Measurements from ENCODE around the gene WDPCP. TPM values are rescaled to one million over a fixed set of nuclear protein-coding genes. Genes with fewer than 3 reads are reported as not detected.

The WDPCP gene
- total RNA-seq, 1 donor from 2014 or later = 5.3 TPM

DNA sequence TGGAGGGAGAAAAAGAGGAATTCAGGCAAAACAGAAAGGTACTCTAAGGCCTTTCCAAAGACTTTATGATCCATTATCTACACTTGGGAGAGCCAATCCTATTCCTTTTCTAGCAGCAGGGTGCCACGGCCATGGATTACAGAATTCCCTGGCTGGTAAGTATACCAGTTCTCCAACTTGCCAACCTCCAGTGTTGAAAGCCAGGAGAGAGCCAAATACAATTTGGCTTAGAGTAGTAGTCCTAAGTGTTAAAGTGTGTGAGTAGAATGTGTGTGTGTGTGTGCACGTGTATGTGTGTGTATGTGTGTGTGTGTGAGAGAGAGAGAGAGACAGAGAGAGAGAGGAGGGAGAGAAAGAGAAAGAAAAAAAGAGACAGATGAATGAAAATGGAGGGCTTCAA is 43.3 kb downstream of the WDPCP start:
- intact Hi-C loops (cut with micrococcal nuclease) = no loop called here

DNA sequence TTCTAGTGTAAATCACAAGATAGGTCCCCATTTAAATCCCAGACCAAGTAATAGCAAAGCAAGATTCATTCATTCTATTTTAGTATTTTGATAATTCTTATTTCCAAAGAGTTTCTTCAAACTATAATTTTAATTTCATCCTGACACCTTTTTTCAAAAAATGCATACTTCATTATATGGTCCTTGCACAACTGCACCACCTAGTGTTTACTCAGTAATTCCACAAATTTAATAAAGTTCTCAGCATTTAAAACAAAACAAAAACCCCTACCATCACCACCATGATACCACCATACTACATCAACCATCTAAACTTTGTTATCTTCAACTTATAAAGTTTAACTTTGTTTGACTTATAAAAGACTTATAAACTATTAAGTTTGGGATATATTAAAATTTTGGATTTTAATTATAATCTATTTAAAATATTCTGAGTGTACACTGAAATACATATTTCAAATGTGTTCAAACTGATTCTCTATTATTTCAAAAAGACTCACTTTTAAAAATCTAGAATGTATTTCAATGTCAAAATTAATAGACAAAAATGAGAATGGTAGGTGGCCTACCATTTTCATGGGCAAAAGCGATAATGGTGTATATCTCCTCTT is 44.2 kb downstream of the WDPCP start:
- intact Hi-C loops (cut with micrococcal nuclease) = no loop called here

DNA sequence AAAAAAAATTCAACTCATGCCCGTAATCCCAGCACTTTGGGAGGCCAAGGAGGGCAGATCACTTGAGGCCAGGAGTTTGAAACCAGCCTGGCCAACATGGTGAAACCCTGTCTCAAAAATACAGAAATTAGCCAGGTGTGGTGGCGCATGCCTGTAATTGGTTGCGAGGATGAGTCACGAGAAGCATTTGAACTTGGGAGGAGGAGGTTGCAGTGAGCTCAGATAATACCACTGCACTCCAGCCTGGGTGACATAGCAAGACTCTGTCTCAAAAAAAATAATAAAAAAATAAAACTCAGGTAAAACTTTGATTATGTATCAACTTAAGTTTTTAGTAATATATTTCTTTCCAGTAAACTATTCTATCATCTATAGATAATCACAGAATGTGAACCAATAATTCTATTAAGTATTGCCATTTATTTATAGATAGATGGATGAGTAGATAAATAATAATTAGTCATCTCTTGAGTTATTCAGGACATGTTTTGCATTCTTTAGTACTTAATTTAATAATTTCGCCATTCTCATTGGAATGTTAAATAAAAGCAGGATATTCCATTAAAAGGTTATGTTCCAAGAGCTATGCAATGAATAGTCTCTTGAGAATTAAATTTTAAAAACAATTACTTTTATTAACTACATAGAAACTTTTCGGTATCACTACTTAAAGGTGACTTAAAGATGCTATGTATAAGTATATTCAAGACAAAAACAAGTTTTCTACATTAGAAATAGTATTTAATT is 48.7 kb downstream of the WDPCP start:
- intact Hi-C loops (cut with micrococcal nuclease) = no loop called here

DNA sequence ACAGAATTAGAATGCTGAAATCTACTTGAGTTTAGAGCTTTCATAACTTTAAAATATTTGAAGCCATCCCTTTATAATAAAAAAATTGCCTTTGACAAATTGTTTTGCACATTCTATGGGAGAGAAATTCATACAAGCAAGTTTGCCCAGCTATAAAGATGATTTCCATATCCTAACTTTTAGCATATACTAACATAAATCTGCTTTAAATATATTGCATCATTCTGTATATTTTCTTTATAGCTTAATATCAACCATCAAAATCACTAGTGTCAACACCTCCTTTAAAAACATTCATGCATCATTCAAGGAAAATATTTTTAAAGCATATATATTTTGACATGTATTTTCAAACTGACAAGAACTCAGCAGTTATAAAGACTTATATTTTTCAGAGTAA is 49.9 kb downstream of the WDPCP start:
- intact Hi-C loops (cut with micrococcal nuclease) = no loop called here

DNA sequence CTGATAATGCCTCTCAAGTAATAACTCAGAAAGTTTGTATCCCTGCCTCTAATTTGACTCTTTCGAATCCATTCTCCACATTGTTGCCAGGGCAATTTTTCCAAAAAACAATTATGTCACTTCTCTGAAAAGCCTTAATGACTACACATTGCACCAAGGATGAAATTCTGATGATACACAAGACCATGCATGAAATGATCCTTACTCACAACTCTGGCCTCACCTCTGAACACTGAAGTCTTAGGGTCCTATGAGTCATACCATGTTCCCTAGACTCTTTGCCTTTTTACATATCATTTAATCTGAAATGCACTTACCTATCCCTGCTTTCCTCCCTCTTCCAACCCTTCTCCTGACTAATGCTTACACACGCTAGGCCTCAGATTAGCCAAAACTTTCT is 51.0 kb downstream of the WDPCP start:
- intact Hi-C loops (cut with micrococcal nuclease) = no loop called here

DNA sequence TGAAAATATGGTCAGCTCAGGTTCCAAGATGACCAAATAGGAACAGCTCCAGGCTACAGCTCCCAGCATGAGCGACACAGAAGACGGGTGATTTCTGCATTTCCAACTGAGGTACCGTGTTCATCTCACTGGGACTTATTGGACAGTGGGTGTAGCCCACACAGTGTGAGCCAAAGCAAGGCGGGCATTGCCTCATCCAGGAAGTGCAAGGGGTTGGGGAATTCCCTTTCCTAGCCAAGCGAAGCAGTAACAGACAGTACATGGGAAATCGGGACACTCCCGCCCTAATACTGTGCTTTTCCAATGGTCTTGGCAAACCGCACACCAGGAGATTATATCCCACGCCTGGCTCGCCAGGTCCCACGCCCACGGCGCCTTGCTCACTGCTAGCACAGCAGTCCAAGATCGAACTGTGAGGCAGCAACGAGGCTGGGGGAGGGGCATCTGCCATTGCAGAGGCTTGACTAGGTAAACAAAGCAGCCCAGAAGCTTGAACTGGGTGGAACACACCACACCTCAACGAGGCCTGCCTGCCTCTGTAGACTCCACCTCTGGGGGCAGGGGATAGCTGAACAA is 57.5 kb downstream of the WDPCP start:
- intact Hi-C loops (cut with micrococcal nuclease) = no loop called here

DNA sequence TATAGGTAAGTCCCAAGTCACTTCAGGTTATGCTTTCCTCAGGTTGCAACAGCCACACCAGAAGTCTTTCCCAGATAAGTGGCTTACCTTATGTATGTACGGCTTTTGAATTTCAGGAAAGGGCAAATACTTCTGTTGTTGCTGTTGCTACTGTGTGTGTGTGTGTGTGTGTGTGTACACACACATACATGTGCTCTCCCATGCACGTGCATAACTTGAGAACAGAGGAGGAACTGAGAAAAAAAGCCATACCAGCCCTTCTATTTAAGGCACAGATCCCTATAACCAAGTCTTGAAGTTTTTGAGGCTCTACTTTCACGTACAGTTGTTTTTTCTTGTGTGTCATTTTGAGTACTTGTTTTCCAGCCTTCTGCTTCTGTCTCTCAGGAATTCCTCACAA is 62.4 kb downstream of the WDPCP start:
- intact Hi-C loops (cut with micrococcal nuclease) = no loop called here

DNA sequence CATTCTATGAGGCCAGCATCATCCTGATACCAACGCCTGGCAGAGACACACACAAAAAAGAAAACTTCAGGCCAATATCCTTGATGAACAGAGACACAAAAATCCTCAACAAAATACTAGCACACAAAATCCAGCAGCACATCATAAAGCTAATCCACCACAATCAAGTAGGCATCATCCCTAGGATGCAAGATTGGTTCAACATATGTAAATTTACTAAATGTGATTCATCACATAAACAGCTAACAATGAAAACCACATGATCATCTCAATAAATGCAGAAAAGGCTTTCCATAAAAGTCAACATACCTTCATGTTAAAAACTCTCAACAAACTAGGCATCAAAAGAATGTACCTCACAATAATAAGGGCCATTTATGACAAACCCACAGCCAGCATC is 65.3 kb downstream of the WDPCP start:
- intact Hi-C loops (cut with micrococcal nuclease) = no loop called here

DNA sequence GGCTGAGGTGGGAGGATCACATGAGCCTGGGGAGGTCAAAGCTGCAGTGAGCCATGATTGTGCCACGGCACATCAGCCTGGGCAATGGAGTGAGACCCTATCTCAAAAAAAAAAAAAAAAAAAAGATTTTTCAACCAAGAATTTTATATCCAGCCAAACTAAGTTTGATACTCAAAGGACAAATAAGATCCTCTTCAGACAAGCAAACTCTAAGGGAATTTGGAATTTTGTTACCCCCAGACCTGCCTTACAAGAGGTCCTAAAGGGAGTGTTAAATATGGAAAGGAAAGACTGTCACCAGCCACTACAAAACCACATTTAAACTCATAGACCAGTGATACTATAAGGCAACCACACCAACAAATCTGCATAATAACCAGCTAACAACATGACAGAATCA is 67.5 kb downstream of the WDPCP start:
- intact Hi-C loops (cut with micrococcal nuclease) = no loop called here

DNA sequence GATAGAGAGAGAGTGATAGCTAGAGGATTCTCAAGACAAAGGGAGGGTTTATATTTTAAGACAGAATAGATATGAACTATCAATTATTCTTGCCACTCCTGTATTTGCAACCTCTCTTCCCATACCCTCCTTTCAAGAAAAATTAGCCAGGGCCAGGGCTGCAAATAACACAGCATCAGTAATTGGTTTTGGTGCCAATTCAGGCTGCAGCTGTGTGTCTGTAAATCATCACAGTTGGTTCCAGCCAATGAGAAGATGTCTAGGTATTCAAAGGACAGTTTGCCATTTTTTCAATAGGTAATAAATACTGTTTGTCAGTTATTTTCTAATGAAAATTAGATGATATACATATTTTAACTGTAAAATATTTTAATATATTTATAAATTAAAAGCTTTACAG is 73.5 kb downstream of the WDPCP start:
- intact Hi-C loops (cut with micrococcal nuclease) = no loop called here

DNA sequence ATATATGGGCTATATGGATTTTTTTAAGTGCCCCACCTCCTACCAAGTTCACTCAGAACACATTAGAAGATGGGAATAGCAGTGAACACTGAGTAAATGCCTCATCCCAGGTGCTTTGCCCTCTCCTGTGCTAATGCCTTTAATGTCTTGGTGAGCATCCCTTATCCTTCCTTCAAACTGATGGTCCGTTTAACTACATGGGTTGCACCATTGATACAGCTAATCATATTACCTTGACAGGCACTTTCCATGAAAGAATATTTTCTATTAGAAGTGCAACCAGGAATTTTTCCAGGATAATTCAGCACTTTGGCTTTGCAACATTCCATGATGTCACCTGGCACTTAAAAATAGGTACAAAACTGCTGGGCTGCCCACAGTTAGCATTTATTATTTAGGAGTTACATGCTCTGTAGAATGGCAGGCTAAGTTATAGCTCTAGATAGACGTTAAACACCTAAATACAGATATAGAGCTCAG is 74.0 kb downstream of the WDPCP start:
- intact Hi-C loops (cut with micrococcal nuclease) = no loop called here

DNA sequence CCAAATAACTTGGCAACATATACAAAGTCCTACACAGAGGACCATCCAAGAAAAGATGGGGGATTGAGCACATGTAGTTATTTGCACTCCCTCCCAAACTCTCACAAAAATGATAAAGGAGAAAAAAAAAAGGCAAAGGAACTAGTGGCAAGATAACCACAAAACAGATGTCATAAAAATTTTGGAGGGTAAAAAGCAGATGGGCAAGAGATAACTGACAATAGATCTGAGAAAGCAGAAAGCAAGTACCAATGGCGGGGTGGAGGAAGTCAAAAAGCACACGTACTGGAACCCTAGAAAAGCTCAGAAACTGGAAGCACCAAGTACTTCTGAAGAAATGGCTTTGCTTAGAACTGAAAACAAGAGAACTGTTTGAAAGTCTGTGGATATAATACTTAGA is 82.0 kb downstream of the WDPCP start:
- intact Hi-C loops (cut with micrococcal nuclease) = no loop called here

DNA sequence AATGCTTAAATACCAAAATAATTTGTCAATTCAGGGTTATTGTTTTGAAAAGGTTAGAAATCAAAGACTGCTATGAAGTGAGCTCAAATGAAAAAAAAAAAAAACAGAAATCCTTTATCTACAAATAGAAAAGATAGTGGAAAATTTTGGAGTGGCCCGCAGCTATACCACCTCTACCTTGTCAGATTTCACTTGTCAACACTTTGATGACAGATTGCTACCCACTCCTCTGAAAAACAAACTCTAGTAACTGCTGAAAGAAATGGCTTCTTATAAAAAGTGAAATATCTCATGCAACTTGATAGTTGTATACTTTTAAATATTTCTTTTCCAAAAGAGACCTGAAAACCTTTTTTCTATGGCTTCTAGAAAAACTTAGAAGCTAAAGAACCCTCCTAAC is 84.5 kb downstream of the WDPCP start:
- intact Hi-C loops (cut with micrococcal nuclease) = no loop called here

DNA sequence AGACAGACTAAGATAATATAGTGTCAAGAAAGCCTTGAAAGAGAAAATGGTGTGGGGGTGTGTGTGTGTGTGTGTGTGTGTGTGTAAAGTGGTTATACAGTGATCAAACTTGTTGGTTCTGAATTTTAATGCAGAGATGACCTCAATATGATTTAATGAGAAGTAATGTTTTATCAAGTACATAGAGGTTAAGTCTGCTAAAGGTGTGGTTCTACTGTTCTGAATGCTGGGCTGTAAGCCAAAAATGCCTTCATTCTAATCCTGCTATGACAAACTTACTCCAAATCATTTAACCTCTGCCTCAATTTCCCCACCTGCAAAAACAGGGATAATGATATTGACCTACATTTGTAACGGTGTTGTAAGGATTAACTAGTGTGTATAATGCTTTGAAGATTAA is 87.9 kb downstream of the WDPCP start:
- intact Hi-C loops (cut with micrococcal nuclease) = no loop called here

DNA sequence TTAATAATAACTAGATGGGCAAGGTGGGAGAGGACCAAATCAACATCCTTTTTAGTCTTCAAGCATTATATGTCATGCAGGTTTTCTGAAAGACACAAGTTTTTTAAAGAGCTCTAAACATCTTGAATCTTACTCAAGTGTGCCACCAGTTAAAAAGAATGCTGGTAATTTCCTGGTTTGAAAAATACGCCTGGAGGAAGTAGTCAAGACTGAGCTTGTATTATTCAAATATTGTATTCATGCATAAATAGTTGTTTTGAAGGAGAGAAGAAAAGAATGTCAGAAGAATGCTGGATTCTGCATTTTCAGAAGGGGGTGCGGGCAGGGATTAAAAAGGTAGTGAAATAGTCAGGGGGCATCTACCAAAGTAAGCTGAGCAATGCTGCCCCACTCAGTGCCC is 90.7 kb downstream of the WDPCP start:
- intact Hi-C loops (cut with micrococcal nuclease) = no loop called here

DNA sequence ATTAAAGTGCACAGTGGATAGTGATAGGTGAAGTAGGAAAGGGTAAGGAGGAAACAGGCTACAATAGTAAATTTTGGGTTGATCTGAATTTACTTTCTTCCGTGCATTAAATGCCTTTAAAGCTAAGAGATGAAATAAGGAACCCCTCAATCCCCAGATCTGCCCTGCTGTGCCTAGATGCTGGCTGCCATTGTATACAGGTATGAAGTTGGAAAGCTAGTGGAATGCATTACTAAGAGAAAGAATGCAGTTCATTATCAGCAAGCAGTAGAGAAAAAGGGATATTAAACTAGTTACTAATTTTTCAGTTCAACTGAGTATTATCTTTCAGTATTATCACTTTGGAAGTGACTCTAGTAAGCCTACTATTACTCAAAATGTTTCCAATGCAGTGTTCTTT is 93.3 kb downstream of the WDPCP start:
- intact Hi-C loops (cut with micrococcal nuclease) = no loop called here

DNA sequence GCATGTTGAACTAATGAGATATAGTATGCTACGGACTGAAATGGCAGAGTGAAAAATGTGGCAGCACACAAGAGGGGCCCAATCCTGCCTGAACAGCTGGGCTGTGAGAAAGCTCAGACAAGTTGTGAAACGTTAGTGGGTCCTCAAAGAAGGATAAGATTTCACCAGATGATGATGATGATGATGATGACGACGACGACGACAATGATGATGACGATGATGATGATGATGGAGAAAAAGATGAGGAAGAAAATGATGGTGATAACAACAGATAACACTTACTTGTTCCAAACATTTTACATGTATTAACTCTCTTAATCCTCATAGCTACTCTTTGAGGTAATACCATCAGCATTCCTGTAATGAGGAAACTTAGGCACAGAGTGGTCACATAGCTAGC is 94.2 kb downstream of the WDPCP start:
- intact Hi-C loops (cut with micrococcal nuclease) = no loop called here

DNA sequence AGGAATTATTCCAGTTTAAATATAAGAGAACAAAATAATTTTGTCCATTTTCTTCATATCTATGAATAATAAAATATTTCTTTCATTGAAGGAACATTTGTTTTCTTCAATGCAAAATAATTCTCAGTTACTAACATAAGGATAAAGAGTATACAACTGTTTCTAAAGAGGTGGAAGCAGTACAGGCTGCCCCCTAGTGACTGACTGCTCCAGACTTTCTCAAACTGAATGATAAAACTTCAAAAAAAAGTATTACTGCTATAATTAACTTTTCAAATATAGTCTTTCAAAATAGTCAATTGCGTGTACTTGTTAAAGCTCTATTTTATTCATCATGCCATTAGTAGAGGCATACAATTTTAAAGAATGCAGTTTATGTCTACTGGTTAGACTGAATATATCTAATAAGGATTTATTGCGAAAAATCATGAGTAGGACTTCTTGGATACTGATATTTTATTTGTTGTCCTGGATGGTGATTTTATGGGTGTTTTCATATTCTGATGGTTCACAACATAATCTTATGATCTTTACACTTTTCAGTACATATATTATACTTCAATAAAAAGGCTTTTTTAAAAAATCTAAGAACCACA is 100.1 kb downstream of the WDPCP start:
- intact Hi-C loops (cut with micrococcal nuclease) = no loop called here

DNA sequence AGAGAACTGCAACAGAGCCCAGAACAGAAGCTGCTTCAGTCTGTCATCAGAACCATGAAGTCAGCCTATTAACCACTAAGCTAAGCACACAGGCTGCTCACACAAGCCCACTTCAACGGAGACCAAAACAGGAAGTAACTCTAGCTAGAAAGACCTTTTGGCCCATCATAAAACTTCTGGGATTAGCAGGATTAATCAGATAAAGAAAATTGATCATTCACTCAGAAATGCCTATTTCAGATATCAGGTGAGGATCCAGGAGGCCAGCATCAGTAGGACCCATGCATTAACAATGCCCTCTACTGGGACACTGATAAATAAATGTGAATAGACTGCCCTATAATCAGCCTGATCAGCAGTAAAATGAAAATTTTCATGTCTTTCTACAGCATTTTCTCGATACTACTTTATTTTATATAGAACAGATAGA is 101.4 kb downstream of the WDPCP start:
- intact Hi-C loops (cut with micrococcal nuclease) = no loop called here

DNA sequence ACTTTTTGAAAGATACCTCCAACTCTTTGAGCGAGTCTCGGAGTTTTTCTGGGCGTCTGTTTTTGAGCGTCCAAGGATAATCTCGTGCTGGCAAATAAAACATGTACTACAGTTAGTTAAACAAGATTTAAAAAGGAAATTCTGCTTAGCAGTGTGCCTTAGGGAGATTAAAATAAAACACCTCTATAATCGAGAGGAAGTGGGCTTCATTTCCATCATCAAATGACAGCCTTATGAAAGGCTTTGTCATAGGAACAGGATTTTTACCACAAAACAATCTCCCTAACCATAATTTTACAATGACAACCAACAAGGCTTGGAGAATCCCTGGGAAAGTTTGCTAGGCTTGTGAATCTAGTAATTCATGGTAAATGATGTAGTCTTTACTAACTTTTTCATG is 103.4 kb downstream of the WDPCP start:
- intact Hi-C loops (cut with micrococcal nuclease) = no loop called here

DNA sequence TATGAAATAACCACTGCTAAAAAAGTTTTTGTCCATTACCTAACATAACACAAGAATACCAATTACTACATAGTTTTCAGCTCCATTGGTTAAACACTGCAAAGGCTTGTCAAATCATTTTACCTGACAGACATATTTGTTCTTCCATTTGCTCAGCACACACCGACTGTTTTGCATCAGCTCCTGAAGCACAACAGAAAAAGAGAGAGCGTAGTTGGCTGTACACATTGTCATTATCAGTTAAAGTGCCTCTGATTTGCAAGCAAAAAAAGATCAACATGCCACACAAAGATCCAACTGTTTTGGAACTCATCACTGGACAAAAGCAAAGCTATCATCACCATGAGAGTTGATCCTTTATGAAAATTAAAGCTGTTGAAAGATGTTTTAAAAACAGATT is 103.8 kb downstream of the WDPCP start:
- intact Hi-C loops (cut with micrococcal nuclease) = no loop called here

DNA sequence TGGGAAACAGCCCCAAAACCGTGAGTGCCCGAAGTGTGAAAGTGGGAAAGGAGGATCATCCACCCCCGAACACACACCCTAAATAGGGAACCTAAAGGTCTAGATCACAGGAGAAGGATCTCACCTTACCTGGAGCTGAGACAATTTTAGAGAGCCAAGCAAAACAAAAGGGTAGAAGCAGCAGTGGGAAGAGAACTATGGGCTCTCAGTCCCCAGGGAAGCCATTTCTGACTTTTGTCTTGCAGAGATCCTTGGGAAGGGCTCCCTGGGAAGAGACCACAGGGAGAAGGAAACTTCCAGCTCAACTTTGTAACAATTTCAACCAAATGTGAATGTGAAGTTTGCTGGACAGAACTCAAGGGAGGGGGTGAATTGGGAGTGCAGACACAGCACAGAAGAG is 110.6 kb downstream of the WDPCP start:
- intact Hi-C loops (cut with micrococcal nuclease) = no loop called here
